Endodermal cell (in vitro differentiated cells): ENCODE data around the gene ZBTB4. TPM values are rescaled to one million over a fixed set of nuclear protein-coding genes. Genes with fewer than 3 reads are reported as not detected.

ENCODE experiments used
- DNase-seq: peaks from one replicate; pipeline ENCODE4 v3.0.0-alpha.2; 2017
- H3K27ac ChIP-seq: 2 replicates; pipeline ENCODE4 v1.5.1; 2013; ENCODE audit warnings: mild to moderate bottlenecking, low read depth, low read length, moderate library complexity
- H3K27me3 ChIP-seq: 2 replicates; pipeline ENCODE4 v1.6.1; 2013; ENCODE audit warnings: mild to moderate bottlenecking, low read length, moderate library complexity; ENCODE audit not compliant: insufficient read depth, control insufficient read depth, poor library complexity, severe bottlenecking
- H3K36me3 ChIP-seq: 2 replicates; pipeline ENCODE4 v1.7.0; 2013; ENCODE audit warnings: mild to moderate bottlenecking, low read length, moderate library complexity; ENCODE audit not compliant: control insufficient read depth, insufficient read depth
- H3K4me1 ChIP-seq: one replicate; pipeline ENCODE4 v1.7.0; 2013; ENCODE audit warnings: low read length; ENCODE audit not compliant: control insufficient read depth, insufficient read depth
- H3K4me3 ChIP-seq: 2 replicates; pipeline ENCODE4 v1.5.1; 2013; ENCODE audit warnings: mild to moderate bottlenecking, low read length, moderate library complexity
- H3K9ac ChIP-seq: 2 replicates; pipeline ENCODE4 v1.6.1; 2013; ENCODE audit warnings: mild to moderate bottlenecking, low read length, moderate library complexity; ENCODE audit not compliant: poor library complexity, severe bottlenecking; ENCODE audit errors: extremely low read depth
- H3K9me3 ChIP-seq: 2 replicates; pipeline ENCODE4 v1.6.1; 2013; ENCODE audit warnings: mild to moderate bottlenecking, low read length, moderate library complexity; ENCODE audit not compliant: control insufficient read depth
- H3K27ac Mint-ChIP-seq: 2 replicates; pipeline ENCODE4 v1.8.0; 2020; ENCODE audit warnings: mixed read lengths
- H3K27me3 Mint-ChIP-seq: 2 replicates; pipeline ENCODE4 v1.8.0; 2021; ENCODE audit warnings: mild to moderate bottlenecking, mixed read lengths; ENCODE audit not compliant: insufficient read depth
- H3K36me3 Mint-ChIP-seq: 2 replicates; pipeline ENCODE4 v1.8.0; 2020; ENCODE audit warnings: low read depth, mixed read lengths
- H3K4me1 Mint-ChIP-seq: 2 replicates; pipeline ENCODE4 v1.8.0; 2020; ENCODE audit warnings: mixed read lengths
- H3K4me3 Mint-ChIP-seq: 2 replicates; pipeline ENCODE4 v1.8.0; 2020; ENCODE audit warnings: mild to moderate bottlenecking, moderate library complexity, mixed read lengths
- H3K9me3 Mint-ChIP-seq: 2 replicates; pipeline ENCODE4 v1.8.0; 2020; ENCODE audit warnings: mild to moderate bottlenecking, mixed read lengths
- WGBS, 2 experiments: methylation state at CpG; one replicate each; pipeline versions ENCODE4 v1.1.5 to v1.1.7; 2013; ENCODE audit warnings: missing lambda C conversion rate in 2 of 2, mixed read lengths in 1 of 2; ENCODE audit not compliant: insufficient coverage in 1 of 2, insufficient read length in 1 of 2; 5-methylcytosine and 5-hydroxymethylcytosine counted together
- total RNA-seq, 2 donors: library from RNA; stranded (reverse); fragmentation: NEBNext Ultra II Directional in 1 of 2; extraction: Animal tissue kit (Norgen Biotek cat#: 25700) in 1 of 2; gene quantifications; 2 replicates in 1 of 2; 3 replicates in 1 of 2; pipeline ENCODE4 v1.2.1, GENCODE V29; 2021
- TF ChIP-seq, protein P1 (sequence below): fragments of 200-600 bp; sonication (generic); conservative IDR thresholded peaks from 2 replicates; pipeline ENCODE4 v1.5.0; 2021; ENCODE audit warnings: antibody characterized with exemption, mild to moderate bottlenecking

The ZBTB4 gene
- total RNA-seq, 2 donors from 2014 or later, result 18.8 to 25.5 TPM

DNA sequence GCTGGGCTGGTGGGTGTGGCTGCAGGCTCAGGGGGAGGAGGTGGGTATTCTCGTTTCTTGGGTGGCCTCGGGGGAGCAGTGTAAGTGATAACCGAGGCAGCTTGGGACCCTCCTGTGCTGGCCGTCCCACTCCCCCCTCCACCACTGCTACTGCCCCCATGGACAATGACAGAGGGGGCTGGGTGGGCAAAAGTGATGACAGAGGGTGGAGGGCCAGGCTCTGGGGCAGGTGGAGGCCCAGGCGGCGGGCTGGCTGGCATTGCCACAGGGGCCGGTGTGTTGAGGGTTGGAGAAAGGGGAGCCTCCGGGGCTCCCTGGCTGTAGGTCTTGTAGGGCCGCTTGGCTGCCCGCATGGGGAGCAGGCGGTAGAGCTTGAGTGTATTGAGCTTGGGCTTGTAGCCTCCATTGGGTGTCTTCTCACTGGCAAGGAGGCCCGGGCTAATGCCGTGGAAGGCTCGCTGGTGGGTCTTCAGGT lies 16.0 kb downstream of the ZBTB4 start:
- no peak overlapping the region for H3K27ac Mint-ChIP-seq
- H3K4me3 ChIP-seq, result no peak overlapping the region
- no peak overlapping the region for H3K27ac ChIP-seq
- no peak for DNase-seq
- WGBS, 2 experiments, result 95 to 100% methylated on average over 6 to 13 of the region's 14 CpGs
- no peaks in the 10 kb centered on the region for H3K9me3 Mint-ChIP-seq
- no peaks in the 10 kb centered on the region for H3K9me3 ChIP-seq
- H3K27me3 ChIP-seq, result no peaks in the 10 kb centered on the region
- H3K9ac ChIP-seq, result no peak overlapping the region
- no peaks in the 10 kb centered on the region for H3K27me3 Mint-ChIP-seq
- peaks cover 3% of the 10 kb centered on the region for H3K4me1 Mint-ChIP-seq
- peaks cover 22% of the 10 kb centered on the region for H3K36me3 Mint-ChIP-seq
- no peaks in the 10 kb centered on the region for H3K4me1 ChIP-seq
- TF ChIP-seq, protein P1, sequence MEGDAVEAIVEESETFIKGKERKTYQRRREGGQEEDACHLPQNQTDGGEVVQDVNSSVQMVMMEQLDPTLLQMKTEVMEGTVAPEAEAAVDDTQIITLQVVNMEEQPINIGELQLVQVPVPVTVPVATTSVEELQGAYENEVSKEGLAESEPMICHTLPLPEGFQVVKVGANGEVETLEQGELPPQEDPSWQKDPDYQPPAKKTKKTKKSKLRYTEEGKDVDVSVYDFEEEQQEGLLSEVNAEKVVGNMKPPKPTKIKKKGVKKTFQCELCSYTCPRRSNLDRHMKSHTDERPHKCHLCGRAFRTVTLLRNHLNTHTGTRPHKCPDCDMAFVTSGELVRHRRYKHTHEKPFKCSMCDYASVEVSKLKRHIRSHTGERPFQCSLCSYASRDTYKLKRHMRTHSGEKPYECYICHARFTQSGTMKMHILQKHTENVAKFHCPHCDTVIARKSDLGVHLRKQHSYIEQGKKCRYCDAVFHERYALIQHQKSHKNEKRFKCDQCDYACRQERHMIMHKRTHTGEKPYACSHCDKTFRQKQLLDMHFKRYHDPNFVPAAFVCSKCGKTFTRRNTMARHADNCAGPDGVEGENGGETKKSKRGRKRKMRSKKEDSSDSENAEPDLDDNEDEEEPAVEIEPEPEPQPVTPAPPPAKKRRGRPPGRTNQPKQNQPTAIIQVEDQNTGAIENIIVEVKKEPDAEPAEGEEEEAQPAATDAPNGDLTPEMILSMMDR, result no peak
- peaks cover 11% of the 10 kb centered on the region for H3K36me3 ChIP-seq
- H3K4me3 Mint-ChIP-seq, result no peak overlapping the region

- DNase-seq, result peak; percentile 45
- H3K27me3 Mint-ChIP-seq, result no peaks in the 10 kb centered on the region
- 95% methylated on average over 29 to 44 of the region's 44 CpGs for WGBS, 2 experiments
- H3K9me3 Mint-ChIP-seq, result no peaks in the 10 kb centered on the region
- H3K27ac Mint-ChIP-seq, result no peak overlapping the region
- TF ChIP-seq, protein P1, result no peak
- Histone ChIP-seq H3K4me3 (no peak overlapping the region), H3K27ac (no peak overlapping the region), H3K9ac (no peak overlapping the region), H3K9me3 (no peaks in the 10 kb centered on the region), H3K4me1 (no peaks in the 10 kb centered on the region), H3K36me3 (peaks cover 11% of the 10 kb centered on the region), H3K27me3 (no peaks in the 10 kb centered on the region)
- no peak overlapping the region for H3K4me3 Mint-ChIP-seq
- peaks cover 22% of the 10 kb centered on the region for H3K36me3 Mint-ChIP-seq
- peaks cover 3% of the 10 kb centered on the region for H3K4me1 Mint-ChIP-seq
These were observed 16.7 kb downstream of the ZBTB4 start for GRCh38 chr17:7462474-7463371.

DNA sequence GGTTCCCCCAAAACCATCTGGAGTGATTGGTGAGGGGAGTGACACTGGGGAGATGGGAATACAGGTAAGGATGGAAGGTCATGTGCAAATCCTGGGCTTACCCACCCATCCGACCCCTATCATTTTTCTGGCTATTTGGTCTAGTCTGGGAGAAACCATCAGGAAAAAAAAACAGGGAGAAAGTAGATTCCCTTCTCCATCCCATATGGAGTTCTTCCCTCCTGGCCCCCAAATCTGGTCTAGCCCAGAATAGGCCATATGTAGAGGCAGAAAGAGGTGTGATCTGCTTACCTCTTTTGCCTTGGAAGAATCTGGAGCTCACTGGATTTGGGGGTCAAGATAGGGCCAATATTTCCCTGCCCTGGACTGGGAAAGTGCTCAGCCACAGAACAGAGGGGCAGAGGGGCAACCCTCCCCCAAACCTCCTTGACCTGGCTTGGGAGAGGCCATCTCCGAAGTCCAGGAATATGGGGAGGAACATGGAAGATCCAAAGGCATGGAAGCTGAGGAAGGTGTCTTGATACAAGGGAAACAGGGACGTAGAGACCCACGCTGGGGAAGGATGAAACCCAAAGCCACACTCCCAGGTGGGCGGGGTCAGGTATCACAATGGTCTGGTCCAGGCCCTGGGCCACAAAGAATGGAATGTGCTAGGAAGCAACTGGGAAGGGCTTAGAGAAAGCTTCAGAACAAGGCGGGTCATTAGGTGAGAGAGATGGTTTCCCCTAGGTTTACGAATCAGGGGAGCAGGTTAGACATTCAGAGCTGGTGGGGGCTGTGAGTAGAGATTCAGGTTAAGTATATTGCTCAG lies 18.4 kb downstream of the ZBTB4 start:
- WGBS, 2 experiments, result 86 to 90% methylated on average over 5 to 7 of the region's 7 CpGs
- peaks cover 16% of the 10 kb centered on the region for H3K36me3 Mint-ChIP-seq
- H3K9me3 Mint-ChIP-seq, result no peaks in the 10 kb centered on the region
- H3K4me3 ChIP-seq, result no peak overlapping the region
- H3K27me3 Mint-ChIP-seq, result no peaks in the 10 kb centered on the region
- TF ChIP-seq, protein P1, result no peak
- H3K9me3 ChIP-seq, result no peaks in the 10 kb centered on the region
- no peaks in the 10 kb centered on the region for H3K36me3 ChIP-seq
- peaks cover 3% of the 10 kb centered on the region for H3K4me1 Mint-ChIP-seq
- H3K4me1 ChIP-seq, result no peaks in the 10 kb centered on the region
- no peaks in the 10 kb centered on the region for H3K27me3 ChIP-seq
- DNase-seq, result peak; percentile 83
- no peak overlapping the region for H3K27ac ChIP-seq
- H3K27ac Mint-ChIP-seq, result no peak overlapping the region
- no peak overlapping the region for H3K9ac ChIP-seq
- H3K4me3 Mint-ChIP-seq, result no peak overlapping the region
